ENCODE results near the gene ZNF280B.
"Not testable (repeated sequence)": the region's sequence is repeated elsewhere in the genome, so short reads cannot be mapped to it uniquely, and the experiment has no call there.

Gene ZNF280B

DNA sequence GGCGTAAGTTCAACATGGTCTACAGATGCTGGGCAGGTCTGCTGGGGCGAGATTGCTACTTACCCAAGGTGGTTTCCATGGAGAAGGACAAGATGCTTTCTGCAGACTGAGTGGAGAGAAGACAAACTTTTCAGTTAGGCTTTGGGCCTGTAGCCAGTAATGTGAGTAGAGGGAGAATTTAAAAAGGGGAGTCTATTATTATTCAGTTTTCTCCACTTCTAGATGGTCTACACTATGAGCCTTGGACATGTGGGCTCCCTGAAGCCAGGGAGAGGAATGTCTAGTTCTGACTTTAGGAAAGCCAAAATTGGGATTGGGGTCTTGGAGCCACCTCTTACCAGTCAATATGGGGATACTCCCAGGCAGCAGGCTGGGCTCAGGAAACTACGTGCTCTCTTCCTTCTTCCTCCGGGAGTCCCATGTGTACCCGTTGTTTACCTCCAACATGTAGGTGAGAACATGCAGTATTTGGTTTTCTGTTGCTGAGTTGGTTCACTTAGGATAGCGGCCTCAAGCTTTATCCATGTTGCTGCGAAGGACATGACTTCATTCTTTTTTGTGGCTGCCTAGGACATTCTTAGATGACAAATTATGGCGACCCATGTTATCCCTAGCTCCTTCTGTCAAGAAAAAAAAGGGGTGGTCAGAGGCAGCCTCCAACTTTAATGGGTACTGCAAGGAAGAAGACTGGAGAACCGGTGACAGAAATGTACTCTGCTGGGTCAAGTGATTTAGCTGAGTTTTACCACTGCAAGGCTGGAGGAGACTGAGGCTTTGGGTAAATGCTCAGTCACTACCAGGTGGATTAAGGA lies 26.3 kb upstream of the ZNF280B start:
- no peak for DNase-seq

DNA sequence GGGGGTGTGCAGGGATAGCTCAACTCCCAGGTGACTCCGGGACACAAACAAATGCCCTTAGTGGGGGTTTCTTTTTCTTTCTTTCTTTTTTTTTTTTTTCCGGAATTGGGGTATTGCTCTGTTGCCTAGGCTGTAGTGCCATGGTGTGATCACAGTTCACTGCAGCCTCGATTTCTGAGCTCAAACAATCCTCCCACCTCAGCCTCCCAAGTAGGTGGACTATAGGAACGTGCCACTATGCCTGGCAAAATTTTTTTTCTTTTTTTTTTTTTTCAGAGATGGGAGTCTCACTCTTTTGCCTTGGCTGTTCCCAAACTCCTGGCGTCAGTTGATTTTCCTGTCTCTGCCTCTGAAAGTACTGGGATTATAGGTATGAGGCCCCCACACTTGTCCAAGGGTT lies 25.3 kb upstream of the ZNF280B start:
- DNase-seq: no peak

DNA sequence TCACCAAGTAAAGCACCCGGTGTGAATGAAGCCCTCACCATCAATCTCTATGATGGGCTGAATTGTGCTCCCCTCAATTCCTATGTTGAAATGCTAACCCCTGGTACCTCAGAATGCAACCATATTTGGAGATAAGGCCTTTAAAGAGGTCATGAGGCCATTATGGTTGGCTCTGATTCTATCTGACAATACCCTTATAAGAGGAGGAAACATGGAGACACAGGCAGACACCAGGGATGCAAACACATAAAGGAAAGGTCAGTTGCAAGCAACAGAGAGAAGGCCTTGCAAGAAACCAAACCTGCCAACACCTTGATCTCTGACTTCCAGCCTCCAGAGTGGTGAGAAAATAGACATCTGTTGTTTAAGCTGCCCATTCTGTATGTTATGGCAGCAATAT lies 24.9 kb upstream of the ZNF280B start:
- DNase-seq: no peak

DNA sequence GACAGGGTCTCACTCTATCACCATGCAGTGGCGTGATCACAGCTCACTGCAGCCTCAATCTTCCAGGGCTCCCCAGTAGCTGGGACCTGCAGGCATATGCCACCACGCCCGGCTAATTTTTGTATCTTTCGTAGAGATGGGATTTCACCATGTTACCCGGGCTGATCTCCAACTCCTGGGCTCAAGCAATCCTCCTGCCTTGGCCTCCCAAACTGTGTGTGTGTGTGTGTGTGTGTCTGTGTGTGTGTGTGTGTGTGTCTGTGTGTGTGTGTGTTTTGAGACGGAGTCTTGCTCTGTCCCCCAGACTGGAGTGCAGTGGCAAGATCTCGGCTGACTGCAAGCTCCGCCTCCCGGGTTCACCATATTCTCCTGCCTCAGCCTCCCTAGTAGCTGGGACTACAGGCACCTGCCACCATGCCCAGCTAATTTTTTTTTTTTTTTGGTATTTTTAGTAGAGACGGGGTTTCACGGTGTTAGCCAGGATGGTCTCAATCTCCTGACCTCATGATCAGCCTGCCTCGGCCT lies 24.1 kb upstream of the ZNF280B start:
- DNase-seq: not testable (repeated sequence)

DNA sequence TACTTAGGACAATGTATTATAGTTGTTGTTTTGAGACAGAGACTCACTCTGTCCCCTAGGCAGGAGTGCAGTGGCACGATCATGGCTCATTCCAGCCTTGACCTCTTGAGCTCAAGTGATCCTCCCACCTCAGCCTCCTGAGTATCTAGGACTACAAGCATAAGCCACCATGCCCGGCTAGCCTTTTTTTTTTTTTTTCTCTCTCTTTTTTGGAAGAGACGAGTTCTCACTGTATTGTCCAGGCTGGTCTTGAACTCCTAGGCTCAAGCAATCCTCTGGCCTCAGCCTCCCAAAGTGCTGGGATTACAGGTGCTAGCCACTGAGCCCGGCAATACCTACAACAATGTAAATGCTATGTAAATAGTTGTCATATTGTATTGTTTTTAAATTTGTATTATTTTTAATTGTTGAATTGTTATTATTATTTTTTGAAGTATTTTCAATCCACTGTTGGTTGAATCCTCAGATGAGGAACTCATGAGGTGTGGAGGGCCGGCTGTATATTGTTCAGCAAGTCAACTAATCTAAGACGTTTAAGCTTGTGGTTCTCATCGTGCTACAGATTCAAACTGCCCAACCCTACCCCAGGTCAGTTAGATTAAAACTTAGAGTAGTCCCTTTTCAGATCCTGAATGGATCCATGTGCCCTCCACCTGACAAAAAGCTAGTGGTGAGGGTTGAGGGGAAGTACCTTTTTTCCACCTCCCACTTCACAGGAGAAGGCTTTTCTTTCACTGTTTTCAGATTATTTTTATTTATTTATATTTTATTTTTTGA lies 23.4 kb upstream of the ZNF280B start:
- no peak for DNase-seq

DNA sequence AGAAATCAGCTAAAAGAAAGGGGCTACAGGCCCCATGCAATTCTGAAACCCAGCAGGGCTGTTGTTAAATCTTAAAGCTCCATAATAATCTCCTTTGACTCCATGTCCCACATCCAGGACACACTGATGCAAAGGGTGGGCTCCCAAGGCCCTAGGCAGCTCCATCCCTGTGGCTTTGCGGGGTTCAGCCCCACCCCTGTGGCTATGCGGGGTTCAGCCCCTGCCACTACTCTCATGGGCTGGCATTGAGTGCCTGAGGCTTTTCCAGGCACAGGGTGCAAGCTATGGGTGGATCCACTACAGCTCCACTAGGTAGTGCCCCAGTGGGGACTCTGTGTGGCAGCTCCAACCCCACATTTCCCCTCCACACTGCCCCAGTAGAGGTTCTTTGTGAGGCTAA lies 20.2 kb upstream of the ZNF280B start:
- no peak for DNase-seq

DNA sequence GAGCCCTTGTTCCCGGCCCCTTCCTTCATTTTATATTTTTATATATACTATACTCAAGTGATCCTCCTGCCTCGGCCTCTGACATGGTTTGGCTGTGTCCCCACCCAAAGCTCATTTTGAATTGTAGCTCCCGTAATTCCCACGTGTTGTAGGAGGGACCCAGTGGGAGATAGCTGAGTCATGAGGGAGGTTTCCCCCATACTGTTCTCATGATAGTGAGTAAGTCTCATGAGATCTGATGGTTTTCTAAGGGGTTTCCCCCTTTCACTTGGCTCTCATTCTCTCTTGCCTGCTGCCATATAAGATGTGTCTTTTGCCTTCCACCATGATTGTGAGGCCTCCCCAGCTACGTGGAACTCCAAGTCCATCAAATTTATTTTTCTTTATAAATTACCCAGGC lies 18.8 kb upstream of the ZNF280B start:
- no peak for DNase-seq

DNA sequence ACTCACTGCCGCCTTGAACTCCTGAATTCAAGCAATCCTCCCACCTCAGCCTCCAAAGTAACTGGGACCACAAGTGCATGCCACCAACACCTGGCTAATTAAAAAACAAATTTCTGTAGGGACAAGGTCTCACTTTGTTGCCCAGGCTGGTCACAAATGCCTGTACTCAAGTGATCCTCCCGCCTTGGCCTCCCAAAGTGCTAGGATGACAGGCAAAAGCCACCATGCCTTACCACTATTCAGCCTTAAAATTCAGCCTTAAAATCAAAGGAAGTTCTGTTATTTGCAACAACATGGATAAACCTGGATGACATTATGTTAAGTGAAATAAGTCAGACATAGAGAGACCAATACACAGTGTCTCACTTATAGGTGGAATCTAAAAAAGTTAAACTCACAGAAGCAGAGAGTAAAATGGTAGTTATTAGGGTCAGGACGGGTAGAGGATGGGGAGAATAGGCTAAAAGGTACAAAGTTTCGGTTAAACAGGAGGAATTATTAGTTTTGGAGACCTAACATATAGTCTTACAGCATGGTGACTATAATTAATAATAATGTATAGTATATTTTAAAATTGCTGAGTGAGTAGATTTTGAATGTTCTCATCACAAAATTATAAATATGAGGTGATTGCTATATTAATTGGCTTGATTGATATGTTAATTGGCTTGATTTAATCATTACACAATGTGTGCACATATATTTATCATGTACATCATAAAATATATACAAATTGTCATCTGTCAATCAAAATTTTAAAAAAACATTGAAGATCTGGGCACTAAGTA lies 17.8 kb upstream of the ZNF280B start:
- no peak for DNase-seq

DNA sequence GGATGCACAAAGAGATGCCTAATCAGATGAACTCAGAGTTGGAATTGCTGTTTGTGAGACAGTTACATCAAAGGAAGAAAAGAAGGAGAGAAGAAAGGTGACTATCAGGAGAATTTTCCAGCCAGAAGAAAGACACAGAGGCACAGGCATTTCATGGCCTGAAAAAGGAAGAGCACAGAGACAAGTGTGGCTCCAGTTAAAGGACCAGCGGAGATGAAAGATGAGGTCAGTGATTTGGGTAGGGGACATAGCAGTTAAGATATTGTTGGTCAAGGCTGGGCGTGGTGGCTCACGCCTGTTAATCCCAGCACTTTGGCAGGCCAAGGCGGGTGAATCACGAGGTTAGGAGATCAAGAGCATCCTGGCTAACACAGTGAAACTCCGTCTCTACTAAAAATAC lies 15.0 kb upstream of the ZNF280B start:
- no peak for DNase-seq

DNA sequence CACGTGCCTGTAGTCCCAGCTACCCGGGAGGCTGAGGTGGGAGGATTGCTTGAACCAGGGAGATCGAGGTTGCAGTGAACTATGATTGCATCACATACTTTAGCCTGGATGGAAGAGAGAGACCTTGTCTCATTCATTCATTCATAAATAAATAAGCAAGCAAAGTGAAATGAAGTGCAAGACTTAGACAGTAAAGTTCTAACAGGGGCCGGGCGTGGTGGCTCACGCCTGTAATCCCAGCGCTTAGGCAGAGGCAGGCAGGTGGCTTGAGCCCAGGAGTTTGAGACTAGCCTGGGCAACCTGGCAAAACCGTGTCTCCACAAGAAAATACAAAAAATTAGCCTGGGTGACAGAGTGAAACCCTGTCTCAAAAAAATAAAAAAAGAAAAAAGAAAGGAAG lies 13.1 kb upstream of the ZNF280B start:
- no peak for DNase-seq

DNA sequence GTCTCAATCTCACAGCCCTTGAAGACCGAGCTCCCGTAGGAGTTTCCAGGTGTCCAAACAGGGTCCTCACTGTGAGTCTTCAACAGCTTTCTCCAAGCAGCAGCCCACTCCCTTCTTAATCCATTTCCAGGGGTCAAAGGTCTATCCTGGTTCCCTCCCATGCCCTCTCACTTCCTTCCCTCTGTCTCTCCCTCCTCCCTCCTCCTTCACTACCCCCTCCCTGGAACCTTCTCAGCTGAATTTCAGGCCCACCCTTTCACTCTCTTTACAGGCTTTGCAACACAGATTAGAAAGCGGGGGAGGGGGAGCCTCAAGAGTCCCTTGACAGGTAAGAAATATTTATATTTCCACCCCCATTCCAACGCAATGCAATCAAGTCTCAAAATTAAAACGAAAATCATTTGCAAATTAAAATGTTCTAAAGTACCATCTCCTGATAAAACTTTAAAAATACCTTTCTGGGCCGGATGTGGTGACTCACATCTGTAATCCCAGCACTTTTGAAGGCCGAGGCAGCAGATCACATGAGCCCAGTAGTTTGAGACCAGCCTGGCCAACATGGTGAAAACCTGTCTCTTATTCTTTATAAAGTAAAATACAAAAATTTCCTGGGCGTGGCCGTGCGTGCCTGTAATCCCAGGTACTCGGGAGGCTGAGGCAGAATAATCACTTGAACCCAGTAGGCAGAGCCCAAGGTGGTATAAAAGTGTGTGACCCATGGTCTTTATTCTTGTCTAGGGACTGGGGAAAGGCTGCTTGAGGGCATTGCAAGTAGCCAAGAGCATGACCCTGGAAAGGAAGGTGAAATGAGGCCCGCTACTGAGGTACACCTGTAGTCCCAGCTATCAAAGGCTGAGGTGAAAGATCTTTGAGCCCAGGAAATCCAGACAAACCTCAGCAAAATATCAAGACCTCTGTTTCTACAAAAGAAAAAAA lies 12.4 kb upstream of the ZNF280B start:
- no peak for DNase-seq

DNA sequence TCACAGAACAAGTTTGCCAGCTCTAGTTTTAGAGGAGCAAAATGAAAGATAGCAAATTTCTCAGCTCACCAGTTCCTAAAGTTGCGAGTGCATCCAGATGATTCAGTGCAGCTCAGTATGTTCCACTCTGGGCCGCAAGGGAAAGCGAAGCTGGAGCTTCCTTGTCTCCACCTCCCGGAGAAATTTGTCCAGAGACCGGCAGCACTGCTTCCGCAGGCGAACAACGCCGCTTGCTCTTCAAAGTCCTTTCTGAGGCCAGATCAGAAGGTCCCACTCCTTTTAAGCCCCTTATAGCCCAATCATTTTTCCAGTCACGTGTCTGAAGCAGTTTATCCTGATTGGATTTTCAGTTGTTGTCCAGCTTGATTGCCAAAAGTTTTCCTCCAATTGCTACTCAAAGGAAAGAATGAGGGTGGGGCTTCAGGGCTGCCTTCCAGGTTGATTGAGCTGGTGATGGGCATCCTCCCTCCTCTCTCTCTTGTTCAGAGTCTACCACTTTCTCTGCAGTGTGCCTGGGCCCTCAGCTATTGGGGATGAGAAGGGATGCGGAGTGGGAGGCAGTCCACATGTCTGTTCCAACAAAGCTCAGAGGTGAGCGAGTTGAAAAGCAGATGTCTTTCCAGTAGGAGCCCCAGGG lies 11.6 kb upstream of the ZNF280B start, which contains the start of gene ZNF280A:
TSS of gene ZNF280A (minus strand) at position 251 of the 637 bp plus-strand sequence. CDS start 4,640 bp downstream, outside the sequence.
- DNase-seq: no peak

DNA sequence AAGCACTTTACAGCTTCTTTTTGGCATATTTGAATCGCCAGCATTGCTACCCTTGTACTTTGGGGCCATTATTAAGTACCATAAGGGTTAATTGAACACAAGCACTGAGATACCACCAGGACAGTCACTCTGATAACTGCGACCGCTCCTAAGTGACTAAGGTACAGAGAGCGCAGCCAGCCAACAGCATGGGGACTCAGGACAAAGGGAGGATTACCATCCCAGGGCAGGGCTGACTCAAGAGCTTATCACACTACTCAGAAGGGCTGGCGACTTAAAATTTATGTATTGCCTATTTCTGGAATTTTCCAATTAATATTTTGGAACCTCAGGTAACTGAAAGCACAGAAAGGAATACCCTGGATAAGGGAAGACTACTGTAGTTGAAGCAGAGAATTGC lies 11.0 kb upstream of the ZNF280B start:
- DNase-seq: no peak

DNA sequence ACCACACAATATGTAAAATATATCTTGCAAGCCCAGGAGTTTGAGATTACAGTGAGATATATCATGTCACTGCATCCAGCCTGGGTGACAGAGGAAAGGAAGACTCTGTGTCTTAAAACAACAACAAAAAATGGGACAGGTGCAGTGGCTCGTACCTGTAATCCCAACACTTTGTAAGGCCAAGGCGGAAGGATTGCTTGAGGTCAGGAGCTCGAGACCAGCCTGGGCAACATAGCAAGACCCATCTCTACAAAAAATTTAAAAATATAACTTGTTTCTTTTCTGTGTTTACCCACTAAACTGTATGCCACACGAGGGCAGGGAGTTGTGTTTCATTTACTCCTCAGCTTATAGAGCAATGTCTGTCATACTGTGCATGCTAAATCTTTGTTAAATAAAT lies 8.4 kb upstream of the ZNF280B start:
- no peak for DNase-seq

DNA sequence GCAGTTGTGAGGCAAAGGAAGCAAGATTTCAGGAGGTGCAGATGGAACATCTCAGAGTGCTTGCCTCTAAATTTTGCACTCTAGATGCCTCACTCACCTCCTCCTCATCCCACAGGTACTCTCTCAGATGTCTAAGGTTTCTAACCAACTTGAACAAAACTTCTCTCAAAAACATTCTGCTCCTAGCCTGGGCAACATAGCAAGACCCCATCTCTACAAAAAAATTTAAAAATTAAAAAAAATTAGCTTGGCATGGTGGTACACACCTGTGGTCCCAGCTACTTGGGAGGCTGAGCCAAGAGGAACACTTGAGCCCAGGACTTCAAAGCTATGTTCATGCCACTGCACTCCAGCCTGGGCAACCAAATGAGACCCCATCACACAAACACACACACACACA lies 7.3 kb upstream of the ZNF280B start:
- no peak for DNase-seq

DNA sequence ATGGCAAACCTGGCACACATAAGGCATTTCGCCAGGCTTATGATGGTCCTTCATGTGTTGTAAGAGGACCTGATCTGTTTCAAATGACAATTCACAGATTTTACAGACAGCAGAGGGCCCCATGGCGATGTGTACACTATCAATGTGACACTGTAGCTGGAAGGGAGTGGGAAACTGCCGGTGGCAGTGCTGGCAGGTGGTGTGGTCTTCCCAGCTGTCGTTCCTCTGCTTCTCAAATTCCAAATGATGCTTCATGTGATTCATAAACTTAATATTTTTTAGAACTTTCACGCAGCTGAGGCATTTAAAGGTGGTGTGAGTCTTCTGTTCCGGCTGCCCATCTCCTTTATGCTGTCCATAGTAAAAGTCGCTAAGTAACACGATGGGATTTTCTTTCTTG lies 5.9 kb upstream of the ZNF280B start:
- DNase-seq: not testable (repeated sequence)

DNA sequence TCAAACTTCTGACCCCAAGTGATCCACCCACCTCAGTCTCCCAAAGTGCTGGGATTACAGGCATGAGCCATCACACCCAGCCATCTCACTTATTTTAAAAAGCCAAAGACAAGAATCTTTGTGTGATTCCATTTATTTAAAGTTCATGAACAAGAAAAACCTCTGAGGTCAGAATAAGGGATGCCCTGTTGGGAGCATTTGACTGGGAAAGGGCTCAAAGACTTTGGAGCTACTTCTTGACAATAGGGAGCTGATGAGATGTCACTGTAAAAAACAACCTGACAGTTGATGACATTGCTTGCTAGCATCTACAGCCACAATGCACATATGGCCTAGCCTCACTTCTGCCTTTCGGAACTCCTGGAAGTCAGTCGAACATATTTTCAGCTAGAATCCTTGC lies 5.1 kb upstream of the ZNF280B start:
- DNase-seq: no peak

DNA sequence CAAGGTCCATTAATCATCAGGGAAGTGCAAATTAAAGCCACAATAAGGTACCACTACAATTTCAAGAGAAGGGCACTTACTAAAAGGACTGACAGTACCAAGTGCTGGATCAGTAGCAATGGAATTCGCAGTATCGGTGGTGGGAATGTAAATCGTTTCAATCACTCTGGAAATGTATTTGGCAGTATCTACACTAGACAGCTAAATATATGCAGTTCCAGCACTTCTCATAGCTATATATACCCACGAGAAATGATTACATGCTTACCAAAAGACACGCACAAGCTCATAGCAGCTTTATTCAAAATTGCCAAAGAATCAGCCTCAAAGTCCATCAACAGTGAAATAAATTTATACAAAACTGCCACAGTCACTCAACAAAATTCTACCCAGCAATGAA lies 4.4 kb upstream of the ZNF280B start:
- DNase-seq: no peak

DNA sequence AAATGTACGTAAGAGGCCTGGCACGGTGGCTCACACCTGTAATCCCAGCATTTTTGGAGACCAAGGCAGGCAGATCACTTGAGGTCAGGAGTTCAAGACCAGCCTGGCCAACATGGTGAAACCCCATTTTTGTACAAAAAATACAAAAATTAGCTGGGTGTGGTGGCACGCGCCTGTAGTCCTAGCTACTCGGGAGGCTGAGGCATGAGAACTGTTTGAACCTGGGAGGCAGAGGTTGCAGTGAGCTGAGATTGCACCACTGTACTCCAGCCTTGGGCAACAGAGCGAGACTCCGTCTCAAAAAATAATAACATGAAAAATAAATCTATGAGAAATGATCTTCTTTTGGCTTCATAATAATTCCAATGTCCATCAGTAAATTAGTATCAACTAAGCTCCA lies 2.3 kb upstream of the ZNF280B start:
- not testable (repeated sequence) for DNase-seq

DNA sequence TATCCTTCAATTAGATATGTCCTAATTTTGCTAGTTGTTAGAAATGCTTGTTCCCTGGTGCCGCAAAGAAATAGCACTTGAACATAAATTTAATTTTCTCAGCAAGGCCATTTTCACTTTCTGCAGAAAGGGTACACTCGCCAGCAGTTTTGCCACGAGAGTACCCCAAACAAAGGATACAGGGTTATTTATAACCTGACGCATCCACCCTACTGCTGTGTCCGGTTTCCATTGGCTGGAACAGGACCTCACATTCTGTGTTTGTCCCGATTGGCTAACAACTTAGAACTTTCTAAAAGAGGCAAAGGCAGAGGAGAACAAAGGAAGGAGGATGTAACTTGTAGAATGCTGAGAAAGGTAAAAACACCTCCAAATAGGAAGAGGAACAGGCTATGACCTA lies 1.4 kb upstream of the ZNF280B start:
- not testable (repeated sequence) for DNase-seq

DNA sequence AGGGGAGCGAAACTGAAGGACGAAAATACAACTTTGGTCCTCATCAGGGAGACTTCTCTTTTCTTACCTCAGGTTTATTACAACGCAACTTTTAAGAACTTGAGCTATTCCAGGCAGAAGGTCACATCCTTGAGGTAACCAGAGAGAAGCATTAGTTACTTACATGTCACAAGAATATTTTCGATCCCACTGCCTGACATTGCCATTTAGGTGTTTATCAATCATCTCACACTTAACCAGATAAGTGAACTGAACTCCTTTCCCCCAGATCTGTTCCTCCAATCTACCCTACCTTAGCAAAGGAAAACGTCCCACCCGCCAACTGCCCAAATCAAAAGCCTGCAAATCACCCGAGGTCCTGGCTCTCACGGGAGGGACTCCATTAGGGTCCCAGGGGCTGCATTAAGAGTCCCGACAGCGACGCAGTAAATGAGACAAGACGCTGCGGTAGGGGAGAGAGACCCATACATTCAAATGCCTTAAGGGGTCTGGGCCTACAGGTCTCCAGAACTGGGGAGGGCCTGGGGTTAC lies 734 bp downstream of the ZNF280B start:
- DNase-seq: no peak
